ENCODE results near the gene OR5AR1. TPM values are rescaled to one million over a fixed set of nuclear protein-coding genes. Genes with fewer than 3 reads are reported as not detected.

OR5AR1 gene
- total RNA-seq, 1 donor from 2014 or later = not detected

DNA sequence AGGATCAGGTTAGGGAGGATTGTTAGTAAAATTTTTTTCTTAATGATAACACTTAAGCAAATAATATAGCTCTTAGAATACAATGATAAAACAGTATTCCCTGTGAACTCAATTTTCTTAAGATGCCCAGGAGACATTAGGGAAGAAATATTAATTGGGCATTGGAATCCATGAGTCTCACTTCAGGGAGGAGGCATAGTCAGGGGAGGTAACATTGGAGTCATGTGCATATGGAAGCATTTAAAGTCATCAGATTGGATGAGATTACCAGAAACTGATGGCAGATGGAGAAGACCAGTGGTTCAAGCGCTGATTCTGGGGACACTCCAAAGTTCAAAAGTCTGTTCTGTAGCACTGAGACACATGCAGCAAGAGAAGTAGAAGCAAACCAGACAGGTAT lies 35.3 kb downstream of the OR5AR1 start, which contains the start of gene OR9G1:
OR9G1 (plus strand) TSS at position 301 of the 400 bp plus-strand sequence. CDS start 1,293 bp downstream, outside the sequence.
- no peak for ATAC-seq
- intact Hi-C loops (cut with DNase I) = no loop called here

DNA sequence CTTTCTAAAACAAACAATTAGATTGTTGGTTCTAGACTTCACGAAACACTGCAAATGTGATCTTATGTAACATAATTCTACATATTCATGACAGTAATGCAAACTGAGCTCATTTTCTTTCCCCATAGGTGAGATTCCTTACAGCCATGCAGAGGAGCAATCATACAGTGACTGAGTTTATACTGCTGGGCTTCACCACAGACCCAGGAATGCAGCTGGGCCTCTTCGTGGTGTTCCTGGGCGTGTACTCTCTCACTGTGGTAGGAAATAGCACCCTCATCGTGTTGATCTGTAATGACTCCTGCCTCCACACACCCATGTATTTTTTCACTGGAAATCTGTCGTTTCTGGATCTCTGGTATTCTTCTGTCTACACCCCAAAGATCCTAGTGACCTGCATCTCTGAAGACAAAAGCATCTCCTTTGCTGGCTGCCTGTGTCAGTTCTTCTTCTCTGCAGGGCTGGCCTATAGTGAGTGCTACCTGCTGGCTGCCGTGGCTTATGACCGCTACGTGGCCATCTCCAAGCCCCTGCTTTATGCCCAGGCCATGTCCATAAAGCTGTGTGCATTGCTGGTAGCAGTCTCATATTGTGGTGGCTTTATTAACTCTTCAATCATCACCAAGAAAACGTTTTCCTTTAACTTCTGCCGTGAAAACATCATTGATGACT lies 36.9 kb downstream of the OR5AR1 start:
- H3K4me3 ChIP-seq = no peak overlapping the region
- no peaks in the 10 kb centered on the region for H3K9me3 ChIP-seq
- TF ChIP-seq, protein P1, sequence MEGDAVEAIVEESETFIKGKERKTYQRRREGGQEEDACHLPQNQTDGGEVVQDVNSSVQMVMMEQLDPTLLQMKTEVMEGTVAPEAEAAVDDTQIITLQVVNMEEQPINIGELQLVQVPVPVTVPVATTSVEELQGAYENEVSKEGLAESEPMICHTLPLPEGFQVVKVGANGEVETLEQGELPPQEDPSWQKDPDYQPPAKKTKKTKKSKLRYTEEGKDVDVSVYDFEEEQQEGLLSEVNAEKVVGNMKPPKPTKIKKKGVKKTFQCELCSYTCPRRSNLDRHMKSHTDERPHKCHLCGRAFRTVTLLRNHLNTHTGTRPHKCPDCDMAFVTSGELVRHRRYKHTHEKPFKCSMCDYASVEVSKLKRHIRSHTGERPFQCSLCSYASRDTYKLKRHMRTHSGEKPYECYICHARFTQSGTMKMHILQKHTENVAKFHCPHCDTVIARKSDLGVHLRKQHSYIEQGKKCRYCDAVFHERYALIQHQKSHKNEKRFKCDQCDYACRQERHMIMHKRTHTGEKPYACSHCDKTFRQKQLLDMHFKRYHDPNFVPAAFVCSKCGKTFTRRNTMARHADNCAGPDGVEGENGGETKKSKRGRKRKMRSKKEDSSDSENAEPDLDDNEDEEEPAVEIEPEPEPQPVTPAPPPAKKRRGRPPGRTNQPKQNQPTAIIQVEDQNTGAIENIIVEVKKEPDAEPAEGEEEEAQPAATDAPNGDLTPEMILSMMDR (IDR thresholded peaks at IDR 0.05) = no peak
- intact Hi-C loops (cut with DNase I) = no loop called here
- H3K27ac ChIP-seq = no peak overlapping the region
- no peaks in the 10 kb centered on the region for H3K27me3 ChIP-seq (ENCODE audit: low read depth)
- DNase-seq (no peak), ATAC-seq (peak; percentile 26 to 63)
- no peaks in the 10 kb centered on the region for H3K36me3 ChIP-seq
- H3K4me1 ChIP-seq = no peaks in the 10 kb centered on the region

More for the DNA sequence above, 35.3 kb downstream of the OR5AR1 start, which contains the start of gene OR9G1:
- Histone ChIP-seq H3K36me3 (no peaks in the 10 kb centered on the region), H3K4me1 (no peaks in the 10 kb centered on the region), H3K4me3 (no peak within 1 kb of the TSS), H3K27me3 (ENCODE audit: low read depth) (no peaks in the 10 kb centered on the region), H3K27ac (no peak within 1 kb of the TSS), H3K9me3 (no peaks in the 10 kb centered on the region)
- TF ChIP-seq, protein P1 (IDR thresholded peaks at IDR 0.05) = no peak
- DNase-seq = no peak

DNA sequence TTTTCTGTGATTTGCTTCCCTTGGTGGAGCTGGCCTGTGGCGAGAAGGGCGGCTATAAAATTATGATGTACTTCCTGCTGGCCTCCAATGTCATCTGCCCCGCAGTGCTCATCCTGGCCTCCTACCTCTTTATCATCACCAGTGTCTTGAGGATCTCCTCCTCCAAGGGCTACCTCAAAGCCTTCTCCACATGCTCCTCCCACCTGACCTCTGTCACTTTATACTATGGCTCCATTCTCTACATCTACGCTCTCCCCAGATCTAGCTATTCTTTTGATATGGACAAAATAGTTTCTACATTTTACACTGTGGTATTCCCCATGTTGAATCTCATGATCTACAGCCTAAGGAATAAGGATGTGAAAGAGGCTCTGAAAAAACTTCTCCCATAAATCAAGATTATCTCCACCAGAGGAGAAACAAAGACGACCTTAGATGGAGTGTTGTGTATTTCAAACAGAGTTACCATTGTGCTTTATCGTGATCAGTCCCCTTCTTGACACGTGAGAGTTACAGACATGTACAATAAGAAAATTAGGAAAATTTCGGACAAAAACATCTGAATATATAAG lies 37.5 kb downstream of the OR5AR1 start:
- H3K4me3 ChIP-seq = no peak overlapping the region
- H3K27ac ChIP-seq = no peak overlapping the region
- peak; percentile 31 to 36 for ATAC-seq
- H3K27me3 ChIP-seq (ENCODE audit: low read depth) = no peaks in the 10 kb centered on the region
- H3K36me3 ChIP-seq = no peaks in the 10 kb centered on the region
- no peak for DNase-seq
- intact Hi-C loops (cut with DNase I) = no loop called here
- H3K9me3 ChIP-seq = no peaks in the 10 kb centered on the region
- TF ChIP-seq, protein P1 (IDR thresholded peaks at IDR 0.05) = no peak
- no peaks in the 10 kb centered on the region for H3K4me1 ChIP-seq

DNA sequence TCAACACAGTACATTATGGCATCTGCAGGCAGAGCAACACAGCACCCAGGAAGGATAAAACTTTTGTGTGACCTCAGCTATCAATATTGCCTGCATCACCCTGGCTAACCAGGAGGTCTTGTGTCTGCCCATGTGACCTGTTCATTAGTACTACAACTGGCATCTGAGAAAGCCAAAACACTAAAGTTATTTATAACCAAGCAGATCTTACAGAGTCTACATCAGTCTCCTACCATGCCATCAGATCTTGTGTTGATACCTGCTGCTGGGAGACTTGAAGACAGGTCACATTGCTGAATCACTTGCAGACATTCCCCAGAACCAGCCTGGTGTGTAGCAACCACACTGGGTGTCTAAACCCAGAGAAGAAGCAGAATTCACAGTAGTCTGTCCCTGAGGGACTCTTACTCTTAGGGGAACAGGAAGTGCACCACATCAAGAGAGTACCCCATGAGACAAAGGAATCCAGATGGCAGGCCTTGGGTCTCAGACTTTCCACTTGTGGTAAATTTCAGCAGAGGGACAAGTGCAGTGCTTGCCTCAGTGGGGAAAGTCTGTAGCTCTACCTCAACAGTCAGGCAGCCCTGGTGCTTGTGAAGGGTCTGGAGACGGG lies 42.4 kb downstream of the OR5AR1 start:
- TF ChIP-seq, protein P1 (IDR thresholded peaks at IDR 0.05) = no peak
- Histone ChIP-seq H3K9me3 (no peaks in the 10 kb centered on the region), H3K36me3 (no peaks in the 10 kb centered on the region), H3K27me3 (ENCODE audit: low read depth) (no peaks in the 10 kb centered on the region), H3K4me3 (no peak overlapping the region), H3K27ac (no peak overlapping the region), H3K4me1 (no peaks in the 10 kb centered on the region)
- intact Hi-C loops (cut with DNase I) = no loop called here
- ATAC-seq = peak in 1 of 2 donors; percentile 29
- DNase-seq = no peak

DNA sequence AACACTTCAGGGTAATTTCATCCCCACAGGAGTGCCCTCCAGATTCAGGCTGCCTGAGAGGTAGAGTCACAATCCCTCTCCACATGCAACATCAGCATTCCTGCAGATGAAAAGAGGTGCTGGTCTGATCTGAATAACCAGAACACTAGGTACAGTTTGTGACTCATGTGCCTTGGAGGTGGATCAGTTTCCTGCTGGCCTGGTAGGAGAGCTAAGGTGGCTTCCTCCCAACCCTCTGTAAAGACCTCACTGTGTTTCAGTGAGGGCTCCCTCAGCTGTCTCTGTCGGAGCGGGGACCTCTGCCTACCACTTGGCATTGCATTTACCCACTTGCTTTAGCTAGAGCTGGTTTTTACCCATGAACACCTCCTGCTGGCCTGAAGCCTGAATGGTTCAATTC lies 43.0 kb downstream of the OR5AR1 start:
- no peak overlapping the region for H3K27ac ChIP-seq
- H3K27me3 ChIP-seq (ENCODE audit: low read depth) = no peaks in the 10 kb centered on the region
- H3K9me3 ChIP-seq = no peaks in the 10 kb centered on the region
- ATAC-seq (peak in 1 of 2 donors; percentile 11), DNase-seq (no peak)
- no peaks in the 10 kb centered on the region for H3K4me1 ChIP-seq
- TF ChIP-seq, protein P1 (IDR thresholded peaks at IDR 0.05) = no peak
- no peaks in the 10 kb centered on the region for H3K36me3 ChIP-seq
- intact Hi-C loops (cut with DNase I) = no loop called here
- H3K4me3 ChIP-seq = no peak overlapping the region
